Body of pancreas (tissue), 4 donors: ENCODE data around the gene VPREB1. TPM values are rescaled to one million over a fixed set of nuclear protein-coding genes. Genes with fewer than 3 reads are reported as not detected.
A peak's percentile ranks its signal among the peaks of the same experiment; 100 is the strongest.
"Not testable (repeated sequence)": the region's sequence is repeated elsewhere in the genome, so short reads cannot be mapped to it uniquely, and the experiment has no call there.

Source experiments
- ATAC-seq: fragments of 150-250 bp; one replicate; pipeline ENCODE4 v1.9.1; 2016
- DNase-seq, 4 donors: peaks; one replicate each; pipeline ENCODE4 v3.0.0-alpha.2; 2019
- H3K27ac ChIP-seq, 4 donors: fragments of 200-600 bp; sonication (generic); 1 replicate in 3 of 4; 2 replicates in 1 of 4; pipeline versions ENCODE4 v1.5.1 to v1.6.1; 2016 to 2019; ENCODE audit warnings: mild to moderate bottlenecking in 1 of 4, mixed read lengths in 1 of 4, moderate library complexity in 1 of 4
- H3K27me3 ChIP-seq, 2 donors: fragments of 200-600 bp; sonication (generic); one replicate each; pipeline ENCODE4 v1.6.0; 2016; ENCODE audit warnings: mild to moderate bottlenecking in 1 of 2
- H3K36me3 ChIP-seq, 2 donors: fragments of 200-600 bp; sonication (generic); replicated peaks in 1 of 2; 2 replicates each; pipeline ENCODE4 v1.5.1; 2016; ENCODE audit warnings: low read depth in 2 of 2; ENCODE audit not compliant: insufficient read depth in 1 of 2
- H3K4me1 ChIP-seq: fragments of 200-600 bp; sonication (generic); one replicate; pipeline ENCODE4 v1.6.0; 2016
- H3K4me3 ChIP-seq, 2 donors: fragments of 200-600 bp; sonication (generic); 1 replicate in 1 of 2; 2 replicates in 1 of 2; pipeline ENCODE4 v1.5.1; 2016 to 2019
- H3K9me3 ChIP-seq, 3 donors: fragments of 200-600 bp; sonication (generic); 1 replicate in 2 of 3; 2 replicates in 1 of 3; pipeline ENCODE4 v1.5.1; 2016
- CTCF ChIP-seq, 7 experiments: fragments of 450-650 bp in 4 of 7; fragments of 200-600 bp in 3 of 7; sonication (generic) in 3 of 7; IDR thresholded peaks; one replicate each; pipeline ENCODE4 v1.5.1; 2016 to 2019; ENCODE audit warnings: antibody characterized with exemption in 7 of 7
- POLR2A ChIP-seq, 3 donors: fragments of 450-650 bp; IDR thresholded peaks; one replicate each; pipeline ENCODE4 v1.6.1; 2016; ENCODE audit warnings: antibody characterized with exemption in 3 of 3, mild to moderate bottlenecking in 2 of 3
- WGBS, 2 donors: methylation state at CpG; one replicate each; pipeline ENCODE4 v1.1.5; 2017; 5-methylcytosine and 5-hydroxymethylcytosine counted together
- intact Hi-C: fragments of 100-400 bp; cut with DNase I; formaldehyde crosslinking; loops from one replicate; pipeline ENCODE4 v1.15.1; 2023
- total RNA-seq, 2 donors: library from RNA; depleted of rRNA; stranded (reverse); fragments of >200 nt; gene quantifications; one replicate each; pipeline ENCODE4 v1.1.0, GENCODE V29; 2016

The VPREB1 gene
- total RNA-seq, 2 donors from 2014 or later = not detected

DNA sequence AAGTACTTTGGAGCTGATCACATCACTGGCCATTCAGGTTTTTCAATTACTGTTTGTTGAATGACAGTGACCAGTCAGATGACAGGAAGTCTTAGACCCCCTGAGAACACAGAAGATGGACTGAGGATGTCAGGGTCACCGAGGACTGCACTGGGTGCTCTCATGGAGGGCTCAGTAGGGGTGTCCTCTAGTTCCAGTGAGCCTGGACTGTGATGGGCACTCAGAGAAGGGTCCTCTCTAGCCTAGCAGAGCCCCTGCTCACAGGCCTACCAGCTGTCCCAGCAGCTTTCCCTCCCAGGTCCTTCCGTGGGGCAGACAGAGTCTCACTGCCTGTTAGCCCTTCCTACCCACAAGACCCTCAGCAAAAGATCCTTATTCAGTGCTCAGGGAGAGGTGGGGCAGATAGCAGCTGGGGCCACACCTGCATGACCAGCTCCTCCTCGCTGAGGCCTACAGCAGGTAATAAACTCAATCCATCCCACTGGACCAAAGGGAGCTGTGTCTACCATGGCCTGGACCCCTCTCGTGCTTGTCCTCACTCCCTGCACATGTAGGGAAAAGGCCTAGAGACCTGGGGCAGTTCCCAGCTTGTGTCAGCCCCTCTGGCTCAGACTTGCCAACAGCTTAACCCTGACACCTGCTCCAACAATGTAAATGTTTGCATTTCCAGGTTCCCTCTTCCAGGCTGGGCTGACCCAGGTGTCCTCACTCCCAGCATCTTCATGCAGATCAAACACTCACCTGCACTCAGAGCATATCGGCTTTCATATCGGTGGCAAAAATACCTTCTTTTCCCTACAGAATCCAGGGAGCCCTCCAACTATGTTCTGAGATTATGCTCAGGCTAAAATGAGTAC, 25.2 kb upstream of the VPREB1 start:
- peaks cover 8% of the 10 kb centered on the region for H3K4me1 ChIP-seq
- no peak for ATAC-seq
- WGBS, 2 donors = 60 to 73% methylated on average over 4 to 6 of the region's 6 CpGs
- TF ChIP-seq POLR2A (IDR thresholded peaks at IDR 0.05) (no peak), CTCF (IDR thresholded peaks at IDR 0.05) (no peak)
- H3K27me3 ChIP-seq = no peaks in the 10 kb centered on the region
- H3K9me3 ChIP-seq = no peaks in the 10 kb centered on the region
- H3K4me3 ChIP-seq = no peak overlapping the region
- H3K36me3 ChIP-seq = no peaks in the 10 kb centered on the region
- peak in 1 of 4 donors; percentile 26 for DNase-seq
- intact Hi-C loops = no loop called here
- no peak overlapping the region for H3K27ac ChIP-seq

DNA sequence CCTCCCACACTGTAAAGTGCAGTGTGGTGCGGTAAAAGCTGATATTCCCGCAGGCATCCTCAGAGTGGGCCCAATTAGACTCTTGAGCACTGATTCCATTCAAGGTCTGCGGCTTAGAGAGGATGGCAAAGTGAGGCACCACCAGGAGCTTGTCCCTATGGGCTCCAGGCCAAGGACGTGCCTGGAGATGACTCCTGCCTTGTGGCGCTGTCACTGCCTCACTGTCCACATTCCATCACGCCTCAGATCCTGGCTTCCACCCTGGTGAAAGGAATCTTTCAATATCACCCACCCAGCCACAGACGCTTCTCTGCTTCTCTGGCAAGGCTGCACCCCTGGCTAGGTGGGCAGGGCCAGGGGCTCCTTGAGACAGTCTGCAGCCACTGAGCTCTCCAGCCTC, 23.5 kb upstream of the VPREB1 start:
- ATAC-seq = not testable (repeated sequence)
- no CpG with 5 or more reads among the region's 7 CpGs for WGBS, 2 donors

DNA sequence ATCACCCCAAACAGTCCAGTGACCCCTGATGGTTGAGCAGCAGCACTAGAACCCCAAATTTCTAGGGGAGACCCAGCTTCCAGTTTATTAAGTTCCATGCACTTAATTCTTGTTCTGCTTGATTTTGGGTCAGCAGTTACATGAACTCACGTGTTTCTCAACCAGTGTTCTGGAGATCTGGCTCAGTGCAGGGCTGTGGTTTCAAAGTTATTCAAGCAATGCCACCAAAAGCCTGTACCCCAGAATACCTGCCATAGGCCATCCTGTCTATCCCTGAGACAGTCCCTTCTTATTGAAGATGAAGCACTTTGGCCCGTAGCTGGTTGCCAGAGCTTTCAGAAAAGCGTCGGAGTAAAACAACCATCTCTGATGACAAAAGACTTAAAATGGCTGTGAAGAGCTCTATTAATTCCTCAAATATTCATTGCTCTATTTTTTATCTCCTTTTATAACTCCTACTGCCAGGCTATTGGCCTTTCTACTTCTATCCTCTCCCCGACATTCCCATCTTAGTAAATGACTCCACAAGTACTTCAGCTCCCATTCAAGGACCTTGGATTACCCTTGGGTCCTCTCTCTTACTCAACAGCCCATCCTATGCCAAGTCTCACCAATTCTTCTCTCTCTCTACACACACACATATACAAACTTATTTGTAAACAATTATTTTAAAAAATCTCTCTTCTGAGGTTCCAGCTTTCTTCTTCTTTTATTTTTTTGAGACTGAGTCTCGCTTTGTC, 18.0 kb upstream of the VPREB1 start:
- 87 to 91% methylated on average over 6 of the region's 6 CpGs for WGBS, 2 donors
- DNase-seq = no peak
- intact Hi-C loops = no loop called here

More for the DNA sequence above, 23.5 kb upstream of the VPREB1 start:
- DNase-seq, H3K4me3 ChIP-seq, H3K4me1 ChIP-seq, H3K27me3 ChIP-seq, H3K27ac ChIP-seq, H3K9me3 ChIP-seq, intact Hi-C loops, H3K36me3 ChIP-seq: not testable (repeated sequence)

GRCh38 chr22:22228421-22228820, 16.2 kb upstream of the VPREB1 start:
- no peaks in the 10 kb centered on the region for H3K9me3 ChIP-seq
- no peak for DNase-seq
- 75 to 76% methylated on average over 6 of the region's 6 CpGs for WGBS, 2 donors
- ATAC-seq = no peak
- H3K4me1 ChIP-seq = no peaks in the 10 kb centered on the region
- no peak overlapping the region for H3K4me3 ChIP-seq
- no peaks in the 10 kb centered on the region for H3K36me3 ChIP-seq
- H3K27me3 ChIP-seq = no peaks in the 10 kb centered on the region
- no peak for TF ChIP-seq CTCF (IDR thresholded peaks at IDR 0.05)
- H3K27ac ChIP-seq = no peak overlapping the region
- intact Hi-C loops = no loop called here

More for the DNA sequence above, 18.0 kb upstream of the VPREB1 start:
- H3K36me3 ChIP-seq = no peaks in the 10 kb centered on the region
- no peaks in the 10 kb centered on the region for H3K4me1 ChIP-seq
- no peaks in the 10 kb centered on the region for H3K27me3 ChIP-seq
- TF ChIP-seq CTCF (IDR thresholded peaks at IDR 0.05) (no peak), POLR2A (IDR thresholded peaks at IDR 0.05) (no peak)
- H3K27ac ChIP-seq = no peak overlapping the region
- H3K4me3 ChIP-seq = no peak overlapping the region
- no peak for ATAC-seq
- no peaks in the 10 kb centered on the region for H3K9me3 ChIP-seq

GRCh38 chr22:22228921-22229320, 15.7 kb upstream of the VPREB1 start:
- Histone ChIP-seq H3K9me3 (no peaks in the 10 kb centered on the region), H3K27me3 (no peaks in the 10 kb centered on the region), H3K36me3 (no peaks in the 10 kb centered on the region), H3K4me3 (no peak overlapping the region), H3K27ac (no peak overlapping the region), H3K4me1 (no peaks in the 10 kb centered on the region)
- WGBS, 2 donors = 76 to 81% methylated on average over 8 of the region's 8 CpGs
- ATAC-seq = no peak
- DNase-seq = no peak
- intact Hi-C loops = no loop called here
- no peak for TF ChIP-seq CTCF (IDR thresholded peaks at IDR 0.05)
- no peak for TF ChIP-seq POLR2A (IDR thresholded peaks at IDR 0.05)
